Measurements from ENCODE around the gene ZNF485. TPM values are rescaled to one million over a fixed set of nuclear protein-coding genes. Genes with fewer than 3 reads are reported as not detected.

Gene ZNF485
- total and polyA plus RNA-seq, 2 of the 8 experiments (the other 6 are each of a cell fraction or from before 2014, with no cell fraction given) = 2.5 to 8.2 TPM

DNA sequence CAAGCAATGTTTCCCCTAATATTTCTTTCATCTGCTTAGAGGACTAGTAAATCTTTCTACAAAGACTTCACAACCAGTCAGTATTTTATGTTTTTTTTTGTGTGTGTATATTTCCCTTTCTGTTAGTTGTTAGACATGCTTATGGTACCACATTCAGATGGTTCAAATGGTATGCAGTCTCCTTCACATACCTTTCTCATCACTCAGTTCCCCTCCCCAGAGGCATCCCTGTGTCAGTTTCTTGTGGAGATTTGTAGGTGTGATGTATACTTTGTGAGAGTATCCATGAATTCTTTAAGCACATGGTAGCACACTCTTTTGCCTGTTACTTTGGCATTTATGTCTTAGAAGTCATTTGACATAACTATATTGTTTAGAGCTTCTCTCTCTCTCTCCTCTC, 4.4 kb downstream of the ZNF485 start (continued):
- TF ChIP-seq MAFK (IDR thresholded peaks at IDR 0.05; ENCODE audit: low read depth, low read length) (no peak), SP1 (IDR thresholded peaks at IDR 0.05; ENCODE audit: low read depth, low read length) (no peak), GABPA (IDR thresholded peaks at IDR 0.05; ENCODE audit: borderline replicate concordance, insufficient read depth, low read length) (no peak), NRF1 (IDR thresholded peaks at IDR 0.05; ENCODE audit: low read depth, low read length) (no peak)

Measured in H1 (cell line).